Mesendoderm (in vitro differentiated cells): ENCODE measurements around the gene ZBTB2. TPM values are rescaled to one million over a fixed set of nuclear protein-coding genes. Genes with fewer than 3 reads are reported as not detected.

ENCODE experiments used
- small RNA-seq: library from polyadenylated mRNA; stranded (forward); fragments of <200 nt; extraction: miRNeasy Mini kit (QIAGEN cat#:217004); gene quantifications from one replicate; pipeline ENCODE3, GENCODE V24; 2013; ENCODE audit not compliant: insufficient read depth

ZBTB2 gene

Small RNA genes lying within 50 kb of the gene (small RNA-seq; reads per million reads assigned to genes)
- not detected for gene RF00019
